K562 (cell line): ENCODE data around the gene AGFG2. TPM values are rescaled to one million over a fixed set of nuclear protein-coding genes. Genes with fewer than 3 reads are reported as not detected.

ENCODE experiments used
- ARHGAP35 ChIP-seq: fragments of 450-650 bp; IDR thresholded peaks from 2 replicates; pipeline ENCODE4 v1.6.1; 2018; ENCODE audit not compliant: partially characterized antibody
- CC2D1A ChIP-seq: fragments of 450-650 bp; IDR thresholded peaks from 2 replicates; pipeline ENCODE4 v1.6.1; 2017; ENCODE audit warnings: mild to moderate bottlenecking
- CREB1 ChIP-seq, 2 experiments: sonication (generic) in 1 of 2; formaldehyde crosslinking in 1 of 2; IDR thresholded peaks; 2 replicates each; pipeline versions ENCODE4 v1.6.1 to v1.8.0; 2012 to 2022; ENCODE audit warnings: inconsistent platforms in 1 of 2, mild to moderate bottlenecking in 1 of 2, missing genetic modification reagents in 1 of 2, moderate library complexity in 1 of 2
- ELF1 ChIP-seq: fragments of 200-800 bp; sonication (Bioruptor generic); IDR thresholded peaks from 2 replicates; pipeline ENCODE4 v1.6.1; 2016; ENCODE audit warnings: missing genetic modification characterization, missing compliant biosample characterization
- ELF4 ChIP-seq: fragments of 450-650 bp; formaldehyde crosslinking; IDR thresholded peaks from 2 replicates; pipeline ENCODE4 v1.4.0; 2022; ENCODE audit warnings: missing genetic modification characterization
- FOXK2 ChIP-seq, 2 experiments: fragments of 450-650 bp; IDR thresholded peaks in 1 of 2; conservative IDR thresholded peaks in 1 of 2; 2 replicates each; pipeline ENCODE4 v1.6.1; 2016; ENCODE audit warnings: low read depth in 2 of 2, mild to moderate bottlenecking in 1 of 2
- GABPA ChIP-seq: fragments of 200-800 bp; sonication (Bioruptor generic); conservative IDR thresholded peaks from 2 replicates; pipeline ENCODE4 v1.6.1; 2016; ENCODE audit warnings: low read depth, missing genetic modification characterization, missing compliant biosample characterization
- HBP1 ChIP-seq: fragments of 450-650 bp; formaldehyde crosslinking; IDR thresholded peaks from 2 replicates; pipeline ENCODE4 v1.4.0; 2022; ENCODE audit warnings: missing genetic modification characterization
- HDAC1 ChIP-seq, 2 experiments: fragments of 450-650 bp; IDR thresholded peaks; 2 replicates each; pipeline ENCODE4 v1.6.1; 2016 to 2017; ENCODE audit warnings: inconsistent platforms in 1 of 2, mild to moderate bottlenecking in 1 of 2, moderate library complexity in 1 of 2
- MAX ChIP-seq: sonication (generic); formaldehyde crosslinking; IDR thresholded peaks from 2 replicates; pipeline ENCODE4 v1.9.0; 2022; ENCODE audit warnings: mild to moderate bottlenecking, missing genetic modification reagents
- MTA1 ChIP-seq: fragments of 450-650 bp; IDR thresholded peaks from 2 replicates; pipeline ENCODE4 v1.6.1; 2017; ENCODE audit warnings: borderline replicate concordance
- MTA3 ChIP-seq: fragments of 450-650 bp; formaldehyde crosslinking; IDR thresholded peaks from 2 replicates; pipeline ENCODE4 v1.6.1; 2017; ENCODE audit warnings: mild to moderate bottlenecking, borderline replicate concordance
- NEUROD1 ChIP-seq: fragments of 150-350 bp; IDR thresholded peaks from 2 replicates; pipeline ENCODE4 v1.6.1; 2014; ENCODE audit warnings: borderline replicate concordance, low read length, low read depth; ENCODE audit not compliant: partially characterized antibody
- RFX5 ChIP-seq: IDR thresholded peaks from 2 replicates; pipeline ENCODE4 v1.6.1; 2011; ENCODE audit warnings: low read depth, mild to moderate bottlenecking, improper control_type of control experiment, low read length
- SRF ChIP-seq, 2 experiments: fragments of 250-450, 450-650 bp in 1 of 2; sonication (Bioruptor Pico) in 1 of 2; sonication (generic) in 1 of 2; formaldehyde crosslinking; IDR thresholded peaks; 2 replicates each; pipeline versions ENCODE4 v1.5.0 to v1.5.1; 2020 to 2022; ENCODE audit warnings: mild to moderate bottlenecking in 1 of 2, missing genetic modification reagents in 1 of 2
- TBP ChIP-seq: optimal IDR thresholded peaks from 2 replicates; pipeline ENCODE3; 2011; ENCODE audit warnings: low read depth, low read length, improper control_type of control experiment
- TEAD1 ChIP-seq, 2 experiments: fragments of 450-650 bp in 1 of 2; sonication (generic) in 1 of 2; formaldehyde crosslinking; IDR thresholded peaks; 2 replicates each; pipeline versions ENCODE4 v1.4.0 to v1.8.0; 2020 to 2022; ENCODE audit warnings: mild to moderate bottlenecking in 2 of 2, missing genetic modification reagents in 1 of 2
- ZBTB5 ChIP-seq: fragments of 450-650 bp; IDR thresholded peaks from 2 replicates; pipeline ENCODE4 v1.6.1; 2017; ENCODE audit warnings: antibody characterized with exemption
- ZNF143 ChIP-seq: sonication (generic); formaldehyde crosslinking; IDR thresholded peaks from 2 replicates; pipeline ENCODE4 v1.9.0; 2022; ENCODE audit warnings: mild to moderate bottlenecking, missing genetic modification reagents
- polyA plus RNA-seq, 8 experiments: library from polyadenylated mRNA; depleted of rRNA in 4 of 8; stranded (reverse) in 5 of 8; unstranded in 3 of 8; fragments of >200 nt; fragmentation: Nextera tagmentation in 2 of 8; fragmentation: Illumina TruSeq in 1 of 8; extraction: Ambion mirVana in 2 of 8; extraction: Trizol in 1 of 8; gene quantifications; 2 replicates each; pipeline versions ENCODE4 v1.2.1 to v1.2.3, GENCODE V29; 2011 to 2014; ENCODE audit warnings: inconsistent platforms in 1 of 8, missing spikeins in 1 of 8
- total RNA-seq, 7 experiments: library from RNA; depleted of rRNA in 6 of 7; stranded (reverse); fragments of >200 nt in 6 of 7; fragmentation: Illumina TruSeq in 2 of 7; extraction: Trizol in 2 of 7; gene quantifications; 2 replicates each; pipeline versions ENCODE4 v1.2.1 to v1.2.3, GENCODE V29; 2011 to 2021; ENCODE audit warnings: low replicate concordance in 1 of 7
- TF ChIP-seq, protein P1 (sequence below): sonication (generic); formaldehyde crosslinking; IDR thresholded peaks from 2 replicates; pipeline ENCODE4 v1.8.1; 2023; ENCODE audit warnings: mild to moderate bottlenecking, missing genetic modification reagents

AGFG2 gene
- total and polyA plus RNA-seq, 9 of the 15 experiments (the other 6 are each of a cell fraction or from before 2014, with no cell fraction given) = 0.31 to 23.1 (median 6.5) TPM

GRCh38 chr7:100611983-100612729 lies 73.2 kb downstream of the AGFG2 start, which contains the start of gene MOSPD3 (continued):
- no peak for TF ChIP-seq ZNF143 (CRISPR knock-in tag)
- peak in 1 of 2 experiments; percentile 86; a peak in 2 of 4 replicates for TF ChIP-seq HDAC1 (IDR thresholded peaks at IDR 0.05)
- TF ChIP-seq ZBTB5 = no peak
- TF ChIP-seq TEAD1 (CRISPR knock-in tag; IDR thresholded peaks at IDR 0.05) = peak in 1 of 2 experiments; percentile 19; a peak in 1 of 4 replicates
- peak; percentile 34; the same call in 1 of the 2 replicates for TF ChIP-seq MAX (CRISPR knock-in tag)
- 0 out of 2 replicates have a peak, but pooled peaks have one; percentile 33 for TF ChIP-seq MTA1
- no peak for TF ChIP-seq ARHGAP35
- TF ChIP-seq ELF1 (tag) = peak; percentile 95
- peak; percentile 86; the same call in 1 of the 2 replicates for TF ChIP-seq MTA3
- TF ChIP-seq CC2D1A = no peak; the same call in 1 of the 2 replicates
- TF ChIP-seq GABPA (tag) = peak; percentile 89
- peak; percentile 20 to 94; a peak in 3 of 4 replicates for TF ChIP-seq SRF (CRISPR knock-in tag; IDR thresholded peaks at IDR 0.05)
- TF ChIP-seq CREB1 (IDR thresholded peaks at IDR 0.05) = peak; percentile 72
- TF ChIP-seq CREB1 (CRISPR knock-in tag; IDR thresholded peaks at IDR 0.05) = peak; percentile 88
- peak; percentile 20 for TF ChIP-seq NEUROD1
- 0 out of 2 replicates have a peak, but pooled peaks have one; percentile 47 for TF ChIP-seq ELF4 (CRISPR knock-in tag)
- TF ChIP-seq RFX5 = peak; percentile 80
- TF ChIP-seq TBP = peak; percentile 80
- peak; percentile 55; the same call in 1 of the 2 replicates for TF ChIP-seq HBP1 (CRISPR knock-in tag)
- TF ChIP-seq, protein P1, sequence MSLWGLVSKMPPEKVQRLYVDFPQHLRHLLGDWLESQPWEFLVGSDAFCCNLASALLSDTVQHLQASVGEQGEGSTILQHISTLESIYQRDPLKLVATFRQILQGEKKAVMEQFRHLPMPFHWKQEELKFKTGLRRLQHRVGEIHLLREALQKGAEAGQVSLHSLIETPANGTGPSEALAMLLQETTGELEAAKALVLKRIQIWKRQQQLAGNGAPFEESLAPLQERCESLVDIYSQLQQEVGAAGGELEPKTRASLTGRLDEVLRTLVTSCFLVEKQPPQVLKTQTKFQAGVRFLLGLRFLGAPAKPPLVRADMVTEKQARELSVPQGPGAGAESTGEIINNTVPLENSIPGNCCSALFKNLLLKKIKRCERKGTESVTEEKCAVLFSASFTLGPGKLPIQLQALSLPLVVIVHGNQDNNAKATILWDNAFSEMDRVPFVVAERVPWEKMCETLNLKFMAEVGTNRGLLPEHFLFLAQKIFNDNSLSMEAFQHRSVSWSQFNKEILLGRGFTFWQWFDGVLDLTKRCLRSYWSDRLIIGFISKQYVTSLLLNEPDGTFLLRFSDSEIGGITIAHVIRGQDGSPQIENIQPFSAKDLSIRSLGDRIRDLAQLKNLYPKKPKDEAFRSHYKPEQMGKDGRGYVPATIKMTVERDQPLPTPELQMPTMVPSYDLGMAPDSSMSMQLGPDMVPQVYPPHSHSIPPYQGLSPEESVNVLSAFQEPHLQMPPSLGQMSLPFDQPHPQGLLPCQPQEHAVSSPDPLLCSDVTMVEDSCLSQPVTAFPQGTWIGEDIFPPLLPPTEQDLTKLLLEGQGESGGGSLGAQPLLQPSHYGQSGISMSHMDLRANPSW (CRISPR knock-in tag) = peak; percentile 66; the same call in 1 of the 2 replicates
- TF ChIP-seq FOXK2 (conservative IDR thresholded peaks at IDR 0.05 in 1 of 2, IDR thresholded peaks at IDR 0.05 in 1 of 2; ENCODE audit: low read depth in 2 of 2) = peak; percentile 92 to 93
